Neural progenitor cell (in vitro differentiated cells): ENCODE data around the gene ANTXRL. TPM values are rescaled to one million over a fixed set of nuclear protein-coding genes. Genes with fewer than 3 reads are reported as not detected.

Experiments
- DNase-seq: peaks from one replicate; pipeline ENCODE4 v3.0.0-alpha.2; 2016; ENCODE audit warnings: low spot score
- H2AFZ ChIP-seq: fragments of 200-600 bp; sonication (generic); replicated peaks from 2 replicates; pipeline ENCODE4 v1.6.1; 2016; ENCODE audit warnings: antibody characterized with exemption
- H3F3A ChIP-seq: fragments of 200-600 bp; sonication (generic); 2 replicates; pipeline ENCODE4 v1.6.1; 2016; ENCODE audit warnings: antibody characterized with exemption, low read depth
- H3K27ac ChIP-seq: fragments of 200-600 bp; sonication (generic); 2 replicates; pipeline ENCODE4 v1.5.1; 2016; ENCODE audit warnings: mild to moderate bottlenecking
- H3K27me3 ChIP-seq: fragments of 200-600 bp; sonication (generic); 2 replicates; pipeline ENCODE4 v1.6.1; 2016; ENCODE audit warnings: mild to moderate bottlenecking, moderate library complexity
- H3K36me3 ChIP-seq: fragments of 200-600 bp; sonication (generic); 2 replicates; pipeline ENCODE4 v1.5.1; 2016
- H3K4me1 ChIP-seq: fragments of 200-600 bp; sonication (generic); 2 replicates; pipeline ENCODE4 v1.6.1; 2016; ENCODE audit warnings: mixed run types
- H3K4me2 ChIP-seq: fragments of 200-600 bp; sonication (generic); 2 replicates; pipeline ENCODE4 v1.6.1; 2016
- H3K4me3 ChIP-seq: fragments of 200-600 bp; sonication (generic); 2 replicates; pipeline ENCODE4 v1.5.1; 2016
- H3K79me2 ChIP-seq: fragments of 200-600 bp; sonication (generic); 2 replicates; pipeline ENCODE4 v1.6.1; 2016; ENCODE audit warnings: low read depth
- H3K9ac ChIP-seq: fragments of 200-600 bp; sonication (generic); 2 replicates; pipeline ENCODE4 v1.6.1; 2016
- H3K9me3 ChIP-seq: fragments of 200-600 bp; sonication (generic); 2 replicates; pipeline ENCODE4 v1.5.1; 2016; ENCODE audit warnings: low read depth
- H4K20me1 ChIP-seq: fragments of 200-600 bp; sonication (generic); 2 replicates; pipeline ENCODE4 v1.6.1; 2016; ENCODE audit warnings: low read depth
- H3K27ac Mint-ChIP-seq: 3 replicates; pipeline ENCODE4 v1.8.0; 2021; ENCODE audit warnings: mixed read lengths
- H3K27me3 Mint-ChIP-seq: 2 replicates; pipeline ENCODE4 v1.8.0; 2022; ENCODE audit warnings: low read depth, mild to moderate bottlenecking, inconsistent platforms, moderate library complexity, mixed read lengths; ENCODE audit not compliant: insufficient read depth
- H3K36me3 Mint-ChIP-seq: 3 replicates; pipeline ENCODE4 v1.8.0; 2021; ENCODE audit warnings: mixed read lengths
- H3K4me1 Mint-ChIP-seq: 3 replicates; pipeline ENCODE4 v1.8.0; 2021; ENCODE audit warnings: mixed read lengths
- H3K4me3 Mint-ChIP-seq: 3 replicates; pipeline ENCODE4 v1.8.0; 2021; ENCODE audit warnings: mild to moderate bottlenecking, moderate library complexity, mixed read lengths
- H3K9me3 Mint-ChIP-seq: 3 replicates; pipeline ENCODE4 v1.8.0; 2020; ENCODE audit warnings: mixed read lengths
- CTCF ChIP-seq: fragments of 200-600 bp; sonication (generic); IDR thresholded peaks from 2 replicates; pipeline ENCODE4 v1.5.1; 2017; ENCODE audit warnings: antibody characterized with exemption, mild to moderate bottlenecking
- EZH2 ChIP-seq: fragments of 200-600 bp; sonication (generic); IDR thresholded peaks from 2 replicates; pipeline ENCODE4 v1.6.1; 2017; ENCODE audit warnings: antibody characterized with exemption, mild to moderate bottlenecking, moderate library complexity
- EZH2phosphoT487 ChIP-seq: fragments of 200-600 bp; sonication (generic); IDR thresholded peaks from 2 replicates; pipeline ENCODE4 v1.6.1; 2017; ENCODE audit warnings: antibody characterized with exemption
- total RNA-seq: library from RNA; depleted of rRNA; stranded (reverse); fragments of >200 nt; gene quantifications from 2 replicates; pipeline ENCODE4 v1.2.3, GENCODE V29; 2015; ENCODE audit warnings: low replicate concordance

Gene ANTXRL
- total RNA-seq, 1 donor from 2014 or later, result not detected

GRCh38 chr10:46317370-46317769 is 30.6 kb downstream of the ANTXRL start:
- H3F3A ChIP-seq, result no peaks in the 10 kb centered on the region
- no peaks in the 10 kb centered on the region for H3K79me2 ChIP-seq
- no peak overlapping the region for H3K27ac Mint-ChIP-seq
- no peaks in the 10 kb centered on the region for H3K27me3 ChIP-seq
- H3K4me1 Mint-ChIP-seq, result no peaks in the 10 kb centered on the region
- H3K36me3 ChIP-seq, result no peaks in the 10 kb centered on the region
- no peaks in the 10 kb centered on the region for H3K9me3 Mint-ChIP-seq
- no peak overlapping the region for H2AFZ ChIP-seq
- H3K4me2 ChIP-seq, result no peak overlapping the region
- TF ChIP-seq CTCF, result no peak
- no peak for TF ChIP-seq EZH2
- TF ChIP-seq EZH2phosphoT487, result no peak
- no peak overlapping the region for H3K9ac ChIP-seq
- H3K27me3 Mint-ChIP-seq, result no peaks in the 10 kb centered on the region
- H4K20me1 ChIP-seq, result no peaks in the 10 kb centered on the region
- H3K27ac ChIP-seq, result no peak overlapping the region
- no peak overlapping the region for H3K4me3 Mint-ChIP-seq
- no peaks in the 10 kb centered on the region for H3K4me1 ChIP-seq
- no peak for DNase-seq
- no peaks in the 10 kb centered on the region for H3K9me3 ChIP-seq
- H3K4me3 ChIP-seq, result no peak overlapping the region
- H3K36me3 Mint-ChIP-seq, result no peaks in the 10 kb centered on the region

DNA sequence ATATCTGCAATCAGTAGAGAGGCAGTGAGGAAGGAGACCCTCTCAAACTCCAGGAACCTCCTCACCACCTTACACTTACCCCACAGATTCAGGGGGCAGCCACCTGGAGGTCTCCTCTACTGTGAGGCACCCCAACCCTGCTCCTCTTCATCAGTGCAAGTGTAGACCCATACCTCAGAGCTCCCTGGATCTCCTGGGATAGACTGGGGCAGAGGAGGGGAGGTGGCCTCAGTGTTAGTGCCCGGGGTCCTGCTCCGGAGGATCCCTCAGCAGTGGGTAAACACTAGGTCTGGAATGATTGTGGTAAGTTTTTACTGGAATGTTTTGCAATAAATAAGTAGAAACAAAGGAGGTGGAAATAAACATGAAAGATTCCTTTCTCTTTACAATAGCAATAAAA is 31.1 kb downstream of the ANTXRL start:
- no peak overlapping the region for H3K27ac Mint-ChIP-seq
- no peaks in the 10 kb centered on the region for H3K27me3 ChIP-seq
- H3K9me3 ChIP-seq, result no peaks in the 10 kb centered on the region
- no peak for DNase-seq
- H3K9ac ChIP-seq, result no peak overlapping the region
- H3K4me2 ChIP-seq, result no peak overlapping the region
- H3K27me3 Mint-ChIP-seq, result no peaks in the 10 kb centered on the region
- H3F3A ChIP-seq, result no peaks in the 10 kb centered on the region
- no peaks in the 10 kb centered on the region for H3K36me3 ChIP-seq
- no peaks in the 10 kb centered on the region for H3K36me3 Mint-ChIP-seq
- no peak overlapping the region for H3K27ac ChIP-seq
- H3K4me3 Mint-ChIP-seq, result no peak overlapping the region
- no peaks in the 10 kb centered on the region for H3K79me2 ChIP-seq
- no peaks in the 10 kb centered on the region for H3K4me1 ChIP-seq
- H4K20me1 ChIP-seq, result no peaks in the 10 kb centered on the region
- no peaks in the 10 kb centered on the region for H3K9me3 Mint-ChIP-seq
- no peak overlapping the region for H2AFZ ChIP-seq
- no peak for TF ChIP-seq CTCF
- no peak for TF ChIP-seq EZH2
- no peak for TF ChIP-seq EZH2phosphoT487
- H3K4me3 ChIP-seq, result no peak overlapping the region
- no peaks in the 10 kb centered on the region for H3K4me1 Mint-ChIP-seq

DNA sequence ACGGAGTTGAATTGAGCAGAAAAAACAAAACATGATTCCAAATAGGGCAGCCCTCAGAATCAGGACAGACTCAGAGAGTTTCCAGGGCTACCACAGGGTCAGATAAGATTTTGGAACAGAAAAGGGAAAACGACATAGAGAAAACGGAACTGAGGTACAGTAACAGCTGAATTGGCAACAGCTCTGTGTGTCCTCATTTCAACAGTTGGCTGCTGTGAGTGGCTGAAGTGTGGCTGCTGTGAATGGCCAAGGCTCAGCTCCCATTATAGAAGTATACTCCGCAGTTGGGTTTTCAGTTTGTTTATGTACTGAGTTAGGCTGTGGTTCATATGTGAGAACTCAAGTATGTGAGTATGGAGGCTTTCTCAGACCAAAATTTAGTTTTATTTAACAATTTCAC is 32.0 kb downstream of the ANTXRL start:
- H3K4me1 ChIP-seq, result no peaks in the 10 kb centered on the region
- H3K9me3 ChIP-seq, result no peaks in the 10 kb centered on the region
- H3K4me3 ChIP-seq, result no peak overlapping the region
- TF ChIP-seq EZH2phosphoT487 (no peak), EZH2 (no peak), CTCF (no peak)
- no peak overlapping the region for H3K4me2 ChIP-seq
- H3K27ac ChIP-seq, result no peak overlapping the region
- no peaks in the 10 kb centered on the region for H3K79me2 ChIP-seq
- no peaks in the 10 kb centered on the region for H3K27me3 ChIP-seq
- no peaks in the 10 kb centered on the region for H3K36me3 Mint-ChIP-seq
- H3F3A ChIP-seq, result no peaks in the 10 kb centered on the region
- no peaks in the 10 kb centered on the region for H3K36me3 ChIP-seq
- no peak for DNase-seq
- H3K9ac ChIP-seq, result no peak overlapping the region
- H3K27me3 Mint-ChIP-seq, result no peaks in the 10 kb centered on the region
- no peaks in the 10 kb centered on the region for H3K4me1 Mint-ChIP-seq
- H3K4me3 Mint-ChIP-seq, result no peak overlapping the region
- no peaks in the 10 kb centered on the region for H3K9me3 Mint-ChIP-seq
- no peak overlapping the region for H3K27ac Mint-ChIP-seq
- H4K20me1 ChIP-seq, result no peaks in the 10 kb centered on the region
- H2AFZ ChIP-seq, result no peak overlapping the region

DNA sequence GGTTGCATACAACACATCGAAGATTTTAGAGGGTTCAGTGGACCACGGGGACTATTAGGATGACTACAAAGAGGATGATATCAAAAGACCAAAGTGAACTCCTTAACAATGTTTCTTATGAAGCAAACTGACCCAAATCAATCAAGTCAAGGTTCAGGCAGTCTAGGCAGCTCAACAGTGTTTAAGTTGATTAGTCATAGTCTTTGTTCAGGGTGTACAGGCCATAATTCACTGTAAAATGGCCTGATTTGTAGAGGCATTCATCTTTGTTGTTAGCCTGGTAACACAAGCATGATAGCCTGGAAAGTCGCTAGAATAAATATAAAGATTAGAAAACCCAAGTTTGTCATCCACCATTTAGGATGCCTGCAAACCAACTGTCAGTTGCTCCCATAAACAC is 32.6 kb downstream of the ANTXRL start:
- TF ChIP-seq EZH2, result no peak
- TF ChIP-seq CTCF, result no peak
- TF ChIP-seq EZH2phosphoT487, result no peak
- Histone ChIP-seq H3K4me1 (no peaks in the 10 kb centered on the region), H4K20me1 (no peaks in the 10 kb centered on the region), H3K27me3 (no peaks in the 10 kb centered on the region), H3F3A (no peaks in the 10 kb centered on the region), H3K9ac (no peak overlapping the region), H3K9me3 (no peaks in the 10 kb centered on the region), H2AFZ (no peak overlapping the region), H3K27ac (no peak overlapping the region), H3K4me3 (no peak overlapping the region), H3K79me2 (no peaks in the 10 kb centered on the region), H3K36me3 (no peaks in the 10 kb centered on the region), H3K4me2 (no peak overlapping the region)
- no peaks in the 10 kb centered on the region for H3K4me1 Mint-ChIP-seq
- H3K4me3 Mint-ChIP-seq, result no peak overlapping the region
- no peak for DNase-seq
- H3K27ac Mint-ChIP-seq, result no peak overlapping the region
- no peaks in the 10 kb centered on the region for H3K36me3 Mint-ChIP-seq
- no peaks in the 10 kb centered on the region for H3K9me3 Mint-ChIP-seq
- no peaks in the 10 kb centered on the region for H3K27me3 Mint-ChIP-seq
